A549 (cell line): ENCODE measurements around the gene B9D1. TPM values are rescaled to one million over a fixed set of nuclear protein-coding genes. Genes with fewer than 3 reads are reported as not detected.

ENCODE experiments used
- ATAC-seq, 2 experiments: fragments of 200-7000 bp in 1 of 2; fragments of >200 bp in 1 of 2; cut with Nextera tagmentation in 1 of 2; cut with Tn5 transposase in 1 of 2; 3 replicates each; pipeline versions ENCODE4 v1.8.0 to v1.9.1; 2018 to 2020; ENCODE audit warnings: mild to moderate bottlenecking in 1 of 2, moderate library complexity in 1 of 2
- CTCF ChIA-PET: fragments of 300-600 bp; sonication (Branson Sonifier 250); formaldehyde crosslinking; extraction: SDS; loops from one replicate; lab custom pipeline; 2021; ENCODE audit warnings: antibody characterized with exemption, inconsistent platforms; lab: Yijun Ruan, JAX
- POLR2A ChIA-PET: fragments of 350-600 bp; formaldehyde crosslinking; extraction: SDS; loops from one replicate; lab custom pipeline; 2021; ENCODE audit warnings: antibody characterized with exemption, inconsistent platforms; lab: Yijun Ruan, JAX
- DNase-seq, 2 experiments: peaks; one replicate each; pipeline versions ENCODE4 v3.0.0 to v3.0.0-alpha.2; 2011 to 2016; ENCODE audit warnings: low read depth in 1 of 2, low spot score in 1 of 2
- FAIRE-seq: peaks from 2 replicates; lab custom pipeline; 2011; peaks lifted over from hg19 to GRCh38; lab: Jason Lieb, UNC
- H3K27ac ChIP-seq, 2 experiments: fragments of >200 bp; sonication (Bioruptor Twin); formaldehyde crosslinking; 3 replicates each; pipeline ENCODE4 v1.5.1; 2016 to 2017
- H3K4me1 ChIP-seq: fragments of >200 bp; sonication (Bioruptor Twin); formaldehyde crosslinking; 3 replicates; pipeline ENCODE4 v1.6.1; 2016
- H3K4me2 ChIP-seq: fragments of >200 bp; sonication (Bioruptor Twin); formaldehyde crosslinking; 3 replicates; pipeline ENCODE4 v1.6.1; 2016
- H3K4me3 ChIP-seq: fragments of >200 bp; sonication (Bioruptor Twin); formaldehyde crosslinking; 3 replicates; pipeline ENCODE4 v1.5.1; 2016
- H3K9me3 ChIP-seq: fragments of >200 bp; sonication (Bioruptor Twin); formaldehyde crosslinking; 3 replicates; pipeline ENCODE4 v1.6.1; 2016
- CBX2 ChIP-seq: fragments of 200-600 bp; sonication (generic); IDR thresholded peaks from 2 replicates; pipeline ENCODE4 v1.6.1; 2016; ENCODE audit warnings: low read depth, mild to moderate bottlenecking, borderline replicate concordance
- CHD2 ChIP-seq: fragments of 150-350 bp; IDR thresholded peaks from 2 replicates; pipeline ENCODE4 v1.6.1; 2014; ENCODE audit warnings: low read length; ENCODE audit not compliant: partially characterized antibody
- E2F6 ChIP-seq: IDR thresholded peaks from 2 replicates; pipeline ENCODE4 v1.6.1; 2012; ENCODE audit warnings: low read depth, borderline replicate concordance
- EHF ChIP-seq: fragments of 250-450 bp; sonication (Bioruptor Pico); IDR thresholded peaks from 2 replicates; pipeline ENCODE4 v1.5.0; 2020; ENCODE audit warnings: mild to moderate bottlenecking
- ESRRA ChIP-seq: fragments of 150-350 bp; IDR thresholded peaks from 2 replicates; pipeline ENCODE4 v1.6.1; 2014; ENCODE audit warnings: mild to moderate bottlenecking, low read length, borderline replicate concordance
- HOXA7 ChIP-seq: fragments of 250-450 bp; sonication (Bioruptor Pico); IDR thresholded peaks from 2 replicates; pipeline ENCODE4 v1.5.0; 2020; ENCODE audit warnings: mild to moderate bottlenecking, moderate library complexity
- HOXB13 ChIP-seq: fragments of 250-450 bp; sonication (Bioruptor Pico); IDR thresholded peaks from 2 replicates; pipeline ENCODE4 v1.5.0; 2020; ENCODE audit warnings: low read depth, mild to moderate bottlenecking, moderate library complexity
- JUN ChIP-seq, 2 experiments: fragments of >200 bp; sonication (Bioruptor Twin); formaldehyde crosslinking; IDR thresholded peaks; 2 replicates in 1 of 2; 3 replicates in 1 of 2; pipeline ENCODE4 v1.6.1; 2016 to 2017
- NPAS2 ChIP-seq: fragments of 250-450 bp; sonication (Bioruptor Pico); IDR thresholded peaks from 2 replicates; pipeline ENCODE4 v1.8.0; 2022; ENCODE audit warnings: mild to moderate bottlenecking, moderate library complexity, borderline replicate concordance
- POLR2AphosphoS2 ChIP-seq: conservative IDR thresholded peaks from 2 replicates; pipeline ENCODE4 v1.6.1; 2012; ENCODE audit warnings: low read length, improper control_type of control experiment, inconsistent platforms
- RAD21 ChIP-seq, 2 experiments: fragments of >200 bp in 1 of 2; sonication (Bioruptor Twin) in 1 of 2; formaldehyde crosslinking in 1 of 2; IDR thresholded peaks in 1 of 2; conservative IDR thresholded peaks in 1 of 2; 2 replicates in 1 of 2; 3 replicates in 1 of 2; pipeline ENCODE4 v1.6.1; 2012 to 2018; ENCODE audit warnings: inconsistent platforms in 1 of 2
- RARB ChIP-seq: fragments of 250-450 bp; sonication (Bioruptor Pico); IDR thresholded peaks from 2 replicates; pipeline ENCODE4 v1.8.0; 2021; ENCODE audit warnings: mild to moderate bottlenecking, moderate library complexity
- TFCP2L1 ChIP-seq: fragments of 250-450 bp; sonication (Bioruptor Pico); IDR thresholded peaks from 2 replicates; pipeline ENCODE4 v1.5.0; 2021; ENCODE audit warnings: mild to moderate bottlenecking
- TP53 ChIP-seq: fragments of 250-450 bp; sonication (Bioruptor Pico); IDR thresholded peaks from 2 replicates; pipeline ENCODE4 v1.5.0; 2021; ENCODE audit warnings: mild to moderate bottlenecking, moderate library complexity
- ZC3H11A ChIP-seq: fragments of 450-650 bp; IDR thresholded peaks from 2 replicates; pipeline ENCODE4 v1.6.1; 2014; ENCODE audit warnings: antibody characterized with exemption, mild to moderate bottlenecking
- ZSCAN20 ChIP-seq: fragments of 250-450 bp; sonication (Bioruptor Pico); IDR thresholded peaks from 2 replicates; pipeline ENCODE4 v1.8.0; 2022; ENCODE audit warnings: mild to moderate bottlenecking, moderate library complexity
- WGBS: methylation state at CpG from one replicate; pipeline ENCODE4 v1.1.6; 2017; ENCODE audit errors: missing lambda C conversion rate; 5-methylcytosine and 5-hydroxymethylcytosine counted together
- polyA plus RNA-seq, 4 experiments: library from polyadenylated mRNA; depleted of rRNA in 3 of 4; stranded (reverse); fragments of >200 nt; fragmentation: RNase III in 1 of 4; extraction: RNeasy Plus Mini Kit Qiagen cat#74134 plus additional on column Dnase treatment in 1 of 4; gene quantifications; 2 replicates in 3 of 4; 3 replicates in 1 of 4; pipeline ENCODE4 v1.2.3, GENCODE V29; 2011 to 2017
- TF ChIP-seq, protein P1 (sequence below): fragments of 250-450 bp; sonication (Bioruptor Pico); IDR thresholded peaks from 2 replicates; pipeline ENCODE4 v1.5.0; 2021; ENCODE audit warnings: mild to moderate bottlenecking, moderate library complexity, borderline replicate concordance

The B9D1 gene
- polyA plus RNA-seq, 2 of the 4 experiments (the other 2 are of a cell fraction) = 48.2 to 60.6 TPM

- Histone ChIP-seq H3K9me3 (no peaks in the 10 kb centered on the region), H3K4me2 (no peak overlapping the region), H3K27ac (no peak overlapping the region), H3K4me3 (no peak overlapping the region), H3K4me1 (peaks cover 29% of the 10 kb centered on the region)
- POLR2A ChIA-PET = interaction anchor here (0.8 to 1.8 kb wide), 2 partner anchors 12 kb away, joined by 4 to 15 read pairs; partner anchors contain the start of gene MAPK7
- FAIRE-seq (no peak), DNase-seq (no peak), ATAC-seq (no peak)
- CTCF ChIA-PET = interaction anchor here (0.6 to 14.6 kb wide), 15 partner anchors 9 to 398 kb away, joined by 3 to 362 read pairs (median 4); partner anchors contain the start of gene MAPK7
- 68% methylated on average over 9 of the region's 9 CpGs for WGBS
- TF ChIP-seq ZSCAN20 (CRISPR knock-in tag) (no peak), HOXA7 (CRISPR knock-in tag) (no peak), RARB (CRISPR knock-in tag) (no peak), EHF (CRISPR knock-in tag) (no peak), NPAS2 (CRISPR knock-in tag) (no peak), ESRRA (no peak)
- TF ChIP-seq, protein P1, sequence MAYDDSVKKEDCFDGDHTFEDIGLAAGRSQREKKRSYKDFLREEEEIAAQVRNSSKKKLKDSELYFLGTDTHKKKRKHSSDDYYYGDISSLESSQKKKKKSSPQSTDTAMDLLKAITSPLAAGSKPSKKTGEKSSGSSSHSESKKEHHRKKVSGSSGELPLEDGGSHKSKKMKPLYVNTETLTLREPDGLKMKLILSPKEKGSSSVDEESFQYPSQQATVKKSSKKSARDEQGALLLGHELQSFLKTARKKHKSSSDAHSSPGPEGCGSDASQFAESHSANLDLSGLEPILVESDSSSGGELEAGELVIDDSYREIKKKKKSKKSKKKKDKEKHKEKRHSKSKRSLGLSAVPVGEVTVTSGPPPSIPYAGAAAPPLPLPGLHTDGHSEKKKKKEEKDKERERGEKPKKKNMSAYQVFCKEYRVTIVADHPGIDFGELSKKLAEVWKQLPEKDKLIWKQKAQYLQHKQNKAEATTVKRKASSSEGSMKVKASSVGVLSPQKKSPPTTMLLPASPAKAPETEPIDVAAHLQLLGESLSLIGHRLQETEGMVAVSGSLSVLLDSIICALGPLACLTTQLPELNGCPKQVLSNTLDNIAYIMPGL (CRISPR knock-in tag) = no peak
Measured at GRCh38 chr17:19365833-19366636, 3.5 kb upstream of the B9D1 start.

- TF ChIP-seq TP53 (no peak), EHF (CRISPR knock-in tag) (no peak), HOXB13 (CRISPR knock-in tag) (no peak), POLR2AphosphoS2 (no peak), CHD2 (no peak), E2F6 (no peak)
- Histone ChIP-seq H3K4me1 (peaks cover 30% of the 10 kb centered on the region), H3K4me2 (no peak overlapping the region), H3K4me3 (no peak overlapping the region), H3K9me3 (no peaks in the 10 kb centered on the region), H3K27ac (no peak overlapping the region; a peak in 1 of 6 replicates)
- ATAC-seq (no peak), DNase-seq (no peak), FAIRE-seq (no peak)
- 81% methylated on average over 4 of the region's 4 CpGs for WGBS
- POLR2A ChIA-PET = interaction anchor here (1.8 kb wide), 1 partner anchor 12 kb away, joined by 15 read pairs; the partner anchor contains the start of gene MAPK7
- CTCF ChIA-PET = interaction anchor here (0.6 to 14.6 kb wide), 14 partner anchors 8 to 399 kb away, joined by 3 to 362 read pairs (median 4); partner anchors contain the start of gene MAPK7
Measured at GRCh38 chr17:19365499-19365817, 2.9 kb upstream of the B9D1 start.

GRCh38 chr17:19364699-19365498 lies 2.4 kb upstream of the B9D1 start:
- 80% methylated on average over 14 of the region's 14 CpGs for WGBS
- no peaks in the 10 kb centered on the region for H3K9me3 ChIP-seq
- DNase-seq = no peak
- no peak overlapping the region for H3K4me3 ChIP-seq
- peak overlapping the region in 1 of 2 experiments; percentile 6; a peak in 1 of 6 replicates for H3K27ac ChIP-seq
- FAIRE-seq = no peak
- peaks cover 30% of the 10 kb centered on the region for H3K4me1 ChIP-seq
- ChIA-PET POLR2A (interaction anchor here (1.8 kb wide), 1 partner anchor 13 kb away, joined by 15 read pairs; the partner anchor contains the start of gene MAPK7), CTCF (interaction anchor here (0.9 to 14.6 kb wide), 15 partner anchors 8 to 399 kb away, joined by 3 to 362 read pairs (median 6); partner anchors contain the start of genes MAPK7 and MFAP4)
- no peak overlapping the region for H3K4me2 ChIP-seq
- TF ChIP-seq CBX2 (no peak), RAD21 (conservative IDR thresholded peaks at IDR 0.05 in 1 of 2, IDR thresholded peaks at IDR 0.05 in 1 of 2) (no peak), TFCP2L1 (no peak), ZC3H11A (no peak), JUN (IDR thresholded peaks at IDR 0.05) (no peak)
- ATAC-seq = no peak
